ENCODE measurements around the gene WDR45B. TPM values are rescaled to one million over a fixed set of nuclear protein-coding genes. Genes with fewer than 3 reads are reported as not detected.
A peak's percentile ranks its signal among the peaks of the same experiment; 100 is the strongest.

Gene WDR45B
- total RNA-seq, 2 donors from 2014 or later = 75.3 to 79.1 TPM

GRCh38 chr17:82594571-82594970, 53.7 kb downstream of the WDR45B start:
- whole genome bisulfite sequencing, 2 experiments (ENCODE audit: insufficient coverage in 1 of 2, insufficient read length in 1 of 2) = 93 to 94% methylated on average over 9 to 11 of the region's 11 CpGs
- TF ChIP-seq, protein P1, sequence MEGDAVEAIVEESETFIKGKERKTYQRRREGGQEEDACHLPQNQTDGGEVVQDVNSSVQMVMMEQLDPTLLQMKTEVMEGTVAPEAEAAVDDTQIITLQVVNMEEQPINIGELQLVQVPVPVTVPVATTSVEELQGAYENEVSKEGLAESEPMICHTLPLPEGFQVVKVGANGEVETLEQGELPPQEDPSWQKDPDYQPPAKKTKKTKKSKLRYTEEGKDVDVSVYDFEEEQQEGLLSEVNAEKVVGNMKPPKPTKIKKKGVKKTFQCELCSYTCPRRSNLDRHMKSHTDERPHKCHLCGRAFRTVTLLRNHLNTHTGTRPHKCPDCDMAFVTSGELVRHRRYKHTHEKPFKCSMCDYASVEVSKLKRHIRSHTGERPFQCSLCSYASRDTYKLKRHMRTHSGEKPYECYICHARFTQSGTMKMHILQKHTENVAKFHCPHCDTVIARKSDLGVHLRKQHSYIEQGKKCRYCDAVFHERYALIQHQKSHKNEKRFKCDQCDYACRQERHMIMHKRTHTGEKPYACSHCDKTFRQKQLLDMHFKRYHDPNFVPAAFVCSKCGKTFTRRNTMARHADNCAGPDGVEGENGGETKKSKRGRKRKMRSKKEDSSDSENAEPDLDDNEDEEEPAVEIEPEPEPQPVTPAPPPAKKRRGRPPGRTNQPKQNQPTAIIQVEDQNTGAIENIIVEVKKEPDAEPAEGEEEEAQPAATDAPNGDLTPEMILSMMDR (conservative IDR thresholded peaks at IDR 0.05) = no peak
- H3K27ac ChIP-seq (ENCODE audit: low read depth, low read length) = no peak overlapping the region
- peaks cover 52% of the 10 kb centered on the region for H3K36me3 Mint-ChIP-seq (ENCODE audit: low read depth)
- no peaks in the 10 kb centered on the region for H3K9me3 ChIP-seq (ENCODE audit: control insufficient read depth, low read length)
- H3K27me3 Mint-ChIP-seq (ENCODE audit: insufficient read depth) = no peaks in the 10 kb centered on the region
- H3K4me1 Mint-ChIP-seq = no peaks in the 10 kb centered on the region
- H3K9ac ChIP-seq (ENCODE audit: extremely low read depth, low read length, poor library complexity, severe bottlenecking) = no peak overlapping the region
- H3K36me3 ChIP-seq (ENCODE audit: control insufficient read depth, insufficient read depth, low read length) = peaks cover 49% of the 10 kb centered on the region
- H3K4me3 Mint-ChIP-seq = no peak overlapping the region
- H3K27ac Mint-ChIP-seq = peak overlapping the region; percentile 13
- no peak for DNase-seq
- H3K9me3 Mint-ChIP-seq = no peaks in the 10 kb centered on the region
- H3K4me1 ChIP-seq (ENCODE audit: control insufficient read depth, insufficient read depth, low read length) = no peaks in the 10 kb centered on the region
- no peak overlapping the region for H3K4me3 ChIP-seq (ENCODE audit: low read length)
- H3K27me3 ChIP-seq (ENCODE audit: control insufficient read depth, insufficient read depth, low read length, poor library complexity, severe bottlenecking) = no peaks in the 10 kb centered on the region

DNA sequence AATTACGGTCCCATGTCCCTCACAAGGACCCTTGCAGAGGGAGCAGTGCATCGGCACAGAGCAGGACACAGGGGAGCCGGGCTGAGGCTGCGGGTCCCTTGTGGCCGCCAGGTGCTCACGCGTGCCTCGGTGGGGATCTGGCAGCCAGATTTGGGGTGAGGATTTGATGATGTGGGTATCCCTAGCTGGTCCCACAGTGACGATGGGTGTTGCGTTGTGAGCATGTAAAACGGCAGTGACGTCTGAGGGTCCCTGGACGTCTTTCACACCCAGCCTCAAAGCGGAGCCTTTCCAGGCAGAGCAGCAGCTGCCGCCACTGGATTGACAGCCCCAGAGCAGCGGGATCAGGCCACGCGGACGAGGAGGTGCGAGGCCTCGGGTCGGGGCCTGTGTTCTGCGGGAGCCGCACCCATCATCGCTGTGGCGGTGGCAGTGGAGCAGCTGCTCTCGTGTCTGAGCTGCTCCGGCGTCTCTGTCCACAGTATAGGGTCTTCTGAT, 54.6 kb downstream of the WDR45B start:
- Mint-ChIP-seq H3K27ac (no peak overlapping the region), H3K27me3 (ENCODE audit: insufficient read depth) (no peaks in the 10 kb centered on the region), H3K9me3 (no peaks in the 10 kb centered on the region), H3K36me3 (ENCODE audit: low read depth) (peaks cover 50% of the 10 kb centered on the region), H3K4me3 (no peak overlapping the region), H3K4me1 (no peaks in the 10 kb centered on the region)
- WGBS, 2 experiments (ENCODE audit: insufficient coverage in 1 of 2, insufficient read length in 1 of 2) = 88 to 91% methylated on average over 28 to 29 of the region's 29 CpGs
- peaks cover 49% of the 10 kb centered on the region for H3K36me3 ChIP-seq (ENCODE audit: control insufficient read depth, insufficient read depth, low read length)
- no peak for DNase-seq
- no peaks in the 10 kb centered on the region for H3K9me3 ChIP-seq (ENCODE audit: control insufficient read depth, low read length)
- TF ChIP-seq, protein P1 (conservative IDR thresholded peaks at IDR 0.05) = no peak
- peak overlapping the region; percentile 65 for H3K27ac ChIP-seq (ENCODE audit: low read depth, low read length)
- H3K9ac ChIP-seq (ENCODE audit: extremely low read depth, low read length, poor library complexity, severe bottlenecking) = no peak overlapping the region
- H3K4me1 ChIP-seq (ENCODE audit: control insufficient read depth, insufficient read depth, low read length) = no peaks in the 10 kb centered on the region
- no peak overlapping the region for H3K4me3 ChIP-seq (ENCODE audit: low read length)
- no peaks in the 10 kb centered on the region for H3K27me3 ChIP-seq (ENCODE audit: control insufficient read depth, insufficient read depth, low read length, poor library complexity, severe bottlenecking)

- no peaks in the 10 kb centered on the region for H3K4me1 ChIP-seq (ENCODE audit: control insufficient read depth, insufficient read depth, low read length)
- H3K4me1 Mint-ChIP-seq = no peaks in the 10 kb centered on the region
- H3K27me3 ChIP-seq (ENCODE audit: control insufficient read depth, insufficient read depth, low read length, poor library complexity, severe bottlenecking) = no peaks in the 10 kb centered on the region
- no peaks in the 10 kb centered on the region for H3K9me3 Mint-ChIP-seq
- WGBS, 2 experiments (ENCODE audit: insufficient coverage in 1 of 2, insufficient read length in 1 of 2) = 59% methylated on average over 25 to 29 of the region's 29 CpGs
- no peak overlapping the region for H3K4me3 ChIP-seq (ENCODE audit: low read length)
- peaks cover 45% of the 10 kb centered on the region for H3K36me3 ChIP-seq (ENCODE audit: control insufficient read depth, insufficient read depth, low read length)
- DNase-seq = peak; percentile 85
- H3K9ac ChIP-seq (ENCODE audit: extremely low read depth, low read length, poor library complexity, severe bottlenecking) = no peak overlapping the region
- H3K36me3 Mint-ChIP-seq (ENCODE audit: low read depth) = peaks cover 49% of the 10 kb centered on the region
- TF ChIP-seq, protein P1 (conservative IDR thresholded peaks at IDR 0.05) = no peak
- H3K27ac Mint-ChIP-seq = peak overlapping the region; percentile 87
- H3K4me3 Mint-ChIP-seq = no peak overlapping the region
- peak overlapping the region; percentile 65 for H3K27ac ChIP-seq (ENCODE audit: low read depth, low read length)
- no peaks in the 10 kb centered on the region for H3K9me3 ChIP-seq (ENCODE audit: control insufficient read depth, low read length)
- no peaks in the 10 kb centered on the region for H3K27me3 Mint-ChIP-seq (ENCODE audit: insufficient read depth)
Observed at GRCh38 chr17:82592767-82593589, 55.3 kb downstream of the WDR45B start.
